Upper lobe of left lung (tissue), 6 donors: ENCODE data around the gene ARHGAP40. TPM values are rescaled to one million over a fixed set of nuclear protein-coding genes. Genes with fewer than 3 reads are reported as not detected.

Experiments used
- ATAC-seq, 2 donors: fragments of 200-7000 bp; cut with Tn5 transposase; one replicate each; pipeline ENCODE4 v1.9.1; 2022; ENCODE audit warnings: mild to moderate bottlenecking in 2 of 2, moderate library complexity in 2 of 2; ENCODE audit not compliant: low FRiP score in 2 of 2
- DNase-seq, 2 donors: peaks; one replicate each; pipeline ENCODE4 v3.0.0-alpha.2; 2019 to 2020
- H3K27ac ChIP-seq, 4 donors: fragments of 200-600 bp; sonication (generic); one replicate each; pipeline ENCODE4 v1.5.1; 2016 to 2019
- H3K27me3 ChIP-seq, 4 donors: fragments of 200-600 bp; sonication (generic); one replicate each; pipeline ENCODE4 v1.5.1; 2017 to 2019
- H3K36me3 ChIP-seq, 4 donors: fragments of 200-600 bp; sonication (generic); one replicate each; pipeline ENCODE4 v1.5.1; 2016 to 2019
- H3K4me1 ChIP-seq, 4 donors: fragments of 200-600 bp; sonication (generic); one replicate each; pipeline ENCODE4 v1.5.1; 2018 to 2019
- H3K4me3 ChIP-seq, 4 donors: fragments of 200-600 bp; sonication (generic); one replicate each; pipeline ENCODE4 v1.5.1; 2017 to 2019; ENCODE audit warnings: mild to moderate bottlenecking in 2 of 4, moderate library complexity in 1 of 4
- H3K9me3 ChIP-seq, 4 donors: fragments of 200-600 bp; sonication (generic); one replicate each; pipeline ENCODE4 v1.5.1; 2018 to 2019
- CTCF ChIP-seq, 6 experiments: fragments of 450-650 bp in 4 of 6; fragments of 200-600 bp in 2 of 6; sonication (generic) in 2 of 6; IDR thresholded peaks; one replicate each; pipeline ENCODE4 v1.5.1; 2016 to 2019; ENCODE audit warnings: antibody characterized with exemption in 6 of 6
- EP300 ChIP-seq, 4 donors: sonication (generic); formaldehyde crosslinking; IDR thresholded peaks; one replicate each; pipeline ENCODE4 v1.5.1; 2017; ENCODE audit warnings: antibody characterized with exemption in 4 of 4, control low read depth in 2 of 4
- POLR2A ChIP-seq, 4 donors: fragments of 450-650 bp; IDR thresholded peaks; one replicate each; pipeline ENCODE4 v1.5.1; 2016 to 2017; ENCODE audit warnings: antibody characterized with exemption in 4 of 4, mild to moderate bottlenecking in 2 of 4
- POLR2AphosphoS5 ChIP-seq, 2 donors: sonication (generic); formaldehyde crosslinking; IDR thresholded peaks; one replicate each; pipeline ENCODE4 v1.5.1; 2017; ENCODE audit warnings: antibody characterized with exemption in 2 of 2
- WGBS, 2 donors: methylation state at CpG; one replicate each; pipeline ENCODE4 v1.1.5; 2017 to 2018; 5-methylcytosine and 5-hydroxymethylcytosine counted together
- total RNA-seq, 6 donors: library from RNA; depleted of rRNA in 4 of 6; stranded (reverse); fragments of >200 nt in 4 of 6; gene quantifications; one replicate each; pipeline versions ENCODE4 v1.1.0 to v1.2.1, GENCODE V29; 2016 to 2021
- donor health status: DM: no; HTN: no; CAD: no; lungs with moderate emphysema.
- donor health status: DM: no; HTN: yes; CAD: no; lungs with severe emphysema.

The ARHGAP40 gene
- total RNA-seq, 6 donors from 2014 or later = 0.29 to 22.0 (median 0.52) TPM

- ATAC-seq = no peak
- no peak overlapping the region for H3K27ac ChIP-seq
- WGBS, 2 donors = 86% methylated on average over 5 to 15 of the region's 15 CpGs
- TF ChIP-seq POLR2A (IDR thresholded peaks at IDR 0.05) (no peak), EP300 (IDR thresholded peaks at IDR 0.05) (no peak), POLR2AphosphoS5 (IDR thresholded peaks at IDR 0.05) (no peak), CTCF (IDR thresholded peaks at IDR 0.05) (no peak)
- no peaks in the 10 kb centered on the region for H3K27me3 ChIP-seq
- no peaks in the 10 kb centered on the region for H3K36me3 ChIP-seq
- peak in 1 of 2 donors; percentile 66 for DNase-seq
- H3K4me1 ChIP-seq = peaks cover 0 to 3% (median 0%) of the 10 kb centered on the region in 4 donors
- no peak overlapping the region for H3K4me3 ChIP-seq
- H3K9me3 ChIP-seq = no peaks in the 10 kb centered on the region
Observed at GRCh38 chr20:38615283-38615682, 13.7 kb downstream of the ARHGAP40 start.

GRCh38 chr20:38616457-38616856 lies 14.8 kb downstream of the ARHGAP40 start:
- Histone ChIP-seq H3K4me1 (peaks cover 0 to 3% (median 0%) of the 10 kb centered on the region in 4 donors), H3K27ac (no peak overlapping the region), H3K4me3 (no peak overlapping the region), H3K27me3 (no peaks in the 10 kb centered on the region), H3K36me3 (no peaks in the 10 kb centered on the region), H3K9me3 (no peaks in the 10 kb centered on the region)
- no peak for DNase-seq
- ATAC-seq = no peak
- 88 to 89% methylated on average over 4 of the region's 4 CpGs for WGBS, 2 donors
- TF ChIP-seq POLR2A (IDR thresholded peaks at IDR 0.05) = no peak
- TF ChIP-seq EP300 (IDR thresholded peaks at IDR 0.05) = no peak
- no peak for TF ChIP-seq POLR2AphosphoS5 (IDR thresholded peaks at IDR 0.05)
- no peak for TF ChIP-seq CTCF (IDR thresholded peaks at IDR 0.05)

GRCh38 chr20:38617011-38617829 lies 15.6 kb downstream of the ARHGAP40 start:
- Histone ChIP-seq H3K4me3 (no peak overlapping the region), H3K27me3 (no peaks in the 10 kb centered on the region), H3K9me3 (no peaks in the 10 kb centered on the region), H3K27ac (no peak overlapping the region), H3K4me1 (peaks cover 0 to 3% (median 0%) of the 10 kb centered on the region in 4 donors), H3K36me3 (no peaks in the 10 kb centered on the region)
- WGBS, 2 donors = 72 to 75% methylated on average over 13 to 16 of the region's 16 CpGs
- DNase-seq = no peak
- TF ChIP-seq CTCF (IDR thresholded peaks at IDR 0.05) = no peak
- TF ChIP-seq POLR2A (IDR thresholded peaks at IDR 0.05) = no peak
- no peak for TF ChIP-seq EP300 (IDR thresholded peaks at IDR 0.05)
- TF ChIP-seq POLR2AphosphoS5 (IDR thresholded peaks at IDR 0.05) = no peak
- ATAC-seq = no peak

- Histone ChIP-seq H3K9me3 (no peaks in the 10 kb centered on the region), H3K27me3 (no peaks in the 10 kb centered on the region), H3K4me1 (peaks cover 0 to 3% (median 0%) of the 10 kb centered on the region in 4 donors), H3K4me3 (no peak overlapping the region), H3K36me3 (no peaks in the 10 kb centered on the region), H3K27ac (no peak overlapping the region)
- WGBS, 2 donors = 85 to 91% methylated on average over 4 of the region's 4 CpGs
- ATAC-seq (no peak), DNase-seq (no peak)
- TF ChIP-seq EP300 (IDR thresholded peaks at IDR 0.05) (no peak), CTCF (IDR thresholded peaks at IDR 0.05) (no peak), POLR2AphosphoS5 (IDR thresholded peaks at IDR 0.05) (no peak), POLR2A (IDR thresholded peaks at IDR 0.05) (no peak)
Observed at GRCh38 chr20:38617830-38618196, 16.2 kb downstream of the ARHGAP40 start.

- Histone ChIP-seq H3K36me3 (no peaks in the 10 kb centered on the region), H3K27ac (no peak overlapping the region), H3K9me3 (no peaks in the 10 kb centered on the region), H3K4me1 (no peaks in the 10 kb centered on the region), H3K4me3 (no peak overlapping the region), H3K27me3 (no peaks in the 10 kb centered on the region)
- TF ChIP-seq POLR2A (IDR thresholded peaks at IDR 0.05) (no peak), EP300 (IDR thresholded peaks at IDR 0.05) (no peak), CTCF (IDR thresholded peaks at IDR 0.05) (no peak), POLR2AphosphoS5 (IDR thresholded peaks at IDR 0.05) (no peak)
- 49 to 64% methylated on average over 9 of the region's 9 CpGs for WGBS, 2 donors
- no peak for ATAC-seq
- no peak for DNase-seq
Observed at GRCh38 chr20:38620441-38620840, 18.8 kb downstream of the ARHGAP40 start.
